DMS114 treated with DMSO at 0.1 percent for 48 hours (cell line): ENCODE data around the gene MSRB1.

Source experiments
- DNase-seq: peaks from one replicate; lab custom pipeline; 2025; ENCODE audit not compliant: unreplicated experiment; lab: John Stamatoyannopoulos, UW

Gene MSRB1

DNA sequence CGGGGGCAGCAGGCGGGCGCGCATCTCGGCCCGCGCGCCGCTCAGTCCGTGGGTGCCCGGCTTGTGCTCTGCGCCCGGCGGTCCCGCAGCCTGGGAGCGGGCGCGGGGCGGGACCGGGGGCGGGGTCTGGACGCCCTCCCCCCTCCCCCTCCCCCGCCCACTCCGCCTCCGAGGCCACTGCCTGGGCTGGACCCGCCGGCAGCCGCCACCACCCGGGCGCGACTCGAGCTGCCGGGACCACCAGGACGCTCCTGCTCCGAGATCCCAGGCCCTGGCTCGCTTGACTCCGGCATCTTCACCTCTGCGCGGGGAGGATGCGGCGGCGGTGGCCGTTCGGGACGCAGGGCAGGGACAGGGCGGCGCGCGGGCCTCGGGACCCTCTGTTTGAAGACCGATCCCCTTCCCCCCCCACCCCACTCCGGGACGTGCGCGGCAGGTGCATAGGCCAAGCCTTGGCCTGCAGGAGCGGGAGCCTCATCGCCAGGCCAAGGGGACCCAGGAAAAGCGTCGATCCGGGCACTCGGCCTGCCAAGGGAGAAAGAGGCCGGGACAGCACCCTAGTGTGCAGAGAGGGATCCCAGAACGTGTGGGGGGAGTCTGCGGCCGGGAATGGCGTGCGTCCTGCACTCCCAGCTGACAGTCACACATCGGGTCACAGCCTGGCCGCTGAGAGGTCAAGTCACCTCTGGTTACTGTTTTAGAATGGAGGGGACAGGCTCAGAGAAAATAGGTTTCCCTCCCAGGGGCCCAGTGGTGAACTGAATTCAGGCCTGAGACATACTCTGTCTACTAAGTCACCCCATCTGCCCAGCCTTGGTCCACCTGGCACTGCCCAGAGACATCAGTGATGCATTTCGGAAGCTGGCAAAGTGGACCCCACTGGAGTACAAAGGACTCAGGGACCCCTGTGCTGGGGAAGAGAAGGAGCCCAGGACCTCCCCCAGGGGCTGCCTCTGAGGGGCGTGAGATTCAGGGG is 24.4 kb downstream of the MSRB1 start, which contains the start of gene HS3ST6:
HS3ST6 (minus strand) TSS at position 65 of the 976 bp plus-strand sequence. CDS start 92 bp downstream, outside the sequence.
- no peak for DNase-seq

DNA sequence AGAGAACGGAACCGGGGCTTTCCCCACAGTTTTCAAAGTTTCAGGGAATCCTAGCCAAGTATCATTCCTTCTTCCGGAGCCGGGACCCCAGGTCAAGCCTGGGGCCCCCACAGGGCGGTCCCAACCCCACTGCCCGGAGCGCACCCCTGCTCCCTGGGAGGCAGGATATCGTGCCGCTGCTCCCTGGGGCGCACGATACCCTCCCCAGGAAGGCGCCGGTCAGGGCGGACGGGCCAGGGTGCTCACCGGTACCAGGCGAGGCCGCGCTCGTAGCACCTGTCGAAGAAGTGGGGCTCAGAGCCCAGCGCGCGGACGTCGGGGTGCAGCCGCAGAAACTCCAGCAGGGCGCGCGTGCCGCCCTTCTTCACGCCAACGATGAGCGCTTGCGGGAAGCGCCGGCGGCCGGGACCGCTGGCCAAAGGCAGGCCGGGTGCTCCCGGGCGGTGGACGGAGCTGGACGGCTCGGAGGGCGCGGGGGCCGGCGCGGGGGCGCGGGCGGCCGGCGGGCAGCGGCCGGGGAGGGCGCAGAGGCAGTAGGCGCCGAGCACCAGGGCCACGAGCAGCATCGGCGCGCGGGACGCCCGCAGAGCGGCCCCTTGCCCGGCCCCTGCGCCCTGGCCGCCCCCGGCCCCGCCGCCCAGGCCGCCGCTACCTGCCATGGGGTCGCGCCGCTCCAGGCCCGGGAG is 25.2 kb downstream of the MSRB1 start:
- no peak for DNase-seq

DNA sequence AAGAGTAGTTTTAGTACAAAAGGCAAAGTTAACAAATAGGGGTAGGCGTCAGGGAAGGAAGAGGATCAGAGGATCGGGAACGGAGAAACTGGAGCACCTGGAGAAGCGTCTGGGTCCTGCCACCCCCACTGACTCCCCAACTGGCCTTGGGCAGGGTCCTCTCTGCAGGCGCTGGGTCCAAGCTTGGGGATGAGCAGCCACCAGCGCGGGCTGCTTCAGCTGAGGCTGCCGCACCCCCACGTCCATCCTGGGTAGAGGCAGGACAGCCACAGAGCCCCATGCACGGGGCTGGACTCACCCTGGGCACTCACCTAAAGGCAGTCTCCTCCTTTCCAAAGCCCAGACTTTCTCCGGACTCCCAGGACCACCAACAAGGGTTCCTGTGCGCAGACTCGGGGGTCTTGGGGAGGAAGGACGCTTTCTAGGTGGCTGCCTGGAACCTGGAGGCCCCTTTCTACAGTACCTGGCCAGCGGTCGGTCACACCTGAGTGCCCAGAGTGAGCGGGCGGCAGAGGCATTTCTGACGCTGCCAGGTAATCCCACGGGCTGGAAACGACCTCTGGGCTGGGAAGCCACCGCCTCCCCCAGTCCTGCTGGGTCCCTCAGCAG is 25.8 kb downstream of the MSRB1 start:
- no peak for DNase-seq

DNA sequence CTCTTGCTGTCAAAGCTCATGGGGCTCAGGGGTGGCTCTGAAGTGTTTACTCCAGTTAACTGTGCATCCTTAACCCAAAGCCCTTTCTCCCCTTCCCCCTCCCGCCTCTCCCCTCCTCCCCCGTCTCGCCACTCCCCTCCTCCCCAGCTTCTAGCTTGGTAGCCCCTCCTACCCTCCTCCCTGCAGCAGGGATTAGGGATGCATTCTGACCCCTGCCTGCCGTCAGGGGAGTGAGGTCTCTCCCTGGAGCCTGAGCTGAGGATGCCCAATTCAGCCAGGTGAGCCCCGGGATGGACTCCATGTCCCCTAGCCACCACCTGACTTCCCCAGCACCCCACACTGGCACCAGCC is 26.4 kb downstream of the MSRB1 start:
- no peak for DNase-seq

DNA sequence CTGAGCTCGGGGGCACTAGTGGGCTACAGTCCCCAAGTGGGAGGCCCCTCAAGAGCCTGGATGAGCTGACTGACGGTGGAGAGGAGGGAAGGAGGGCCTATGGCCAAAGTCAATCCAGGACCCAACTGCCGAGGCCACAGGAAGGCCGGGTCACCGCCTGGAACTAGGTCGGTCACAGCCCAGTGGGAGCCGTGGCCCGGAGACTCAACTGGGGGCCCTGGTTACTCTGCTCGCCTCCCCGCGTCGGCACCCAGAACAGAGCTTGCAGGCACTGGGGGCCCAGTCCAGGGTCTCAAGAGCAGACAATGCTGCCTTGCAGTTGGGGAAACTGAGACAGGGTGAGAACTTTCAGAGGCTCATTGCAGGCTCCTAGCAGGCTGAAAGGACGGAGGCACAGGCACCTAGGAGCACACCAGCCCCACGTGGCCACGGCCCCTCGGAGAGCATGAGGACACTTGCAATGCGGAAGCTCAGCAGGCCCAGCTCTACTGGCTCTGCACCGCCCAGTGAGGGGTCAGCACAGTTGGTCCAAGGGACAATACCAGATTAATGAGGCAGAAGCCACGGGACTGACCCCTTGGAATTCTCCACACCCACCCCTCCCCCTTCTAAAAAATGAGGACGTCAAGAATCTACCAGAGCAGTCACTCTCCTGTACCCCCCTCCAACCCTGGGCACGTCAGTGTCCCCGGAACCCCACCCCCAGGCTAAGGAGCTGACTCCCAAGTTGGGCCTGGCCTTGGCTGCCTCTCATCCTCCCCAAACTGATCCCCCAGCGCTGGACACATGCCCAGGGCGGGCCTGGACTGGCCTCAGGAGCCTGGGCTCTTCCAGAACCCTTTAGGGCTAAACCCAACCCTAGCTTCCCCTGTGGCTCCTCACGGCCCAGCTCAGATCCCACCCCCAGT is 27.0 kb downstream of the MSRB1 start:
- no peak for DNase-seq

GRCh38 chr16:1914988-1915387 is 28.0 kb downstream of the MSRB1 start:
- no peak for DNase-seq

DNA sequence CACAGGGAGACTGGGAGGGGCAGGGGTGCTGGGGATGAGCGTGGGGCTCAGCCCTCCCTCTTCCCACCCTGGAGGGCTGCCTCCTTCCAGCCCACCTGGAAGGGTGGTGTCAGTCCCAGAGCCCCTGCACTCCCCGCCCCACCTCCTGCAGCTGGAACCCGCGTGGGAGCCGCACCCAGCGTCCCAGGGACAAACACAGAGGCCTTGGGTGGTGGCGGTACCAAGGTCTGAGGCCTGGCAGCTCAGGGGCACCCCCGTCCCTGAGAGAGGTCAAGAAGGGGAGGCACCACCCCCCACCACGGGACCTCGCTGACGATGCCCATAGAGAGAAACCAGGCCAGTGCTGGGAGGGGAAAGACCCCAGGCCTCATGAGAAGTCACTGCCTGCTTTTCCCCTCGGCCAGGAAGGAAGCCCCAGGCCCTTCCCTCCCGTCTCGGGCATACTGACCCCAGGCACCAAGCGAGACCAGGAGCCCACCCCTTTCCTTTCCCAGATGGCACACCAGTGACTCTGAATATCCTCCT is 28.9 kb downstream of the MSRB1 start:
- DNase-seq = no peak

GRCh38 chr16:1913327-1914083 is 29.5 kb downstream of the MSRB1 start:
- no peak for DNase-seq

DNA sequence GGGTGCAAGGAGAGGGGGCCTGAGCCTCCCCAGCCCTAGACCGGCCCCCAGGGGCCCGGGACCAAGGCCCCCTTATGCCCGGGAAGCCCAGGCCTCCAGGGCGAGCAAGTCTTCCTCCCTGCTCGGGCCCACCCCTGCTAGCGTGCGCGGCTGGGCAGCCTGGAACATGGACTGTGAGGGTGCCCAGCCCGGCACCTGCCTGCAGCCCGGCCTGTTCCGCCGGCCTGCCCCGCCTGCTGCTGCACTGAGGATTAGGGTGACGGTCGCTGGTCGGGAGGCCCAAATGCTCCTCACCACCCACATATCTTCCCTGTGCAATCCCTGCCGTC is 30.8 kb downstream of the MSRB1 start:
- no peak for DNase-seq

- DNase-seq = no peak
Observed at GRCh38 chr16:1911467-1912214, 31.4 kb downstream of the MSRB1 start.

GRCh38 chr16:1909561-1910231 is 33.3 kb downstream of the MSRB1 start:
- DNase-seq = no peak

GRCh38 chr16:1908983-1909382 is 34.0 kb downstream of the MSRB1 start:
- DNase-seq = no peak

GRCh38 chr16:1908184-1908583 is 34.8 kb downstream of the MSRB1 start:
- no peak for DNase-seq

DNA sequence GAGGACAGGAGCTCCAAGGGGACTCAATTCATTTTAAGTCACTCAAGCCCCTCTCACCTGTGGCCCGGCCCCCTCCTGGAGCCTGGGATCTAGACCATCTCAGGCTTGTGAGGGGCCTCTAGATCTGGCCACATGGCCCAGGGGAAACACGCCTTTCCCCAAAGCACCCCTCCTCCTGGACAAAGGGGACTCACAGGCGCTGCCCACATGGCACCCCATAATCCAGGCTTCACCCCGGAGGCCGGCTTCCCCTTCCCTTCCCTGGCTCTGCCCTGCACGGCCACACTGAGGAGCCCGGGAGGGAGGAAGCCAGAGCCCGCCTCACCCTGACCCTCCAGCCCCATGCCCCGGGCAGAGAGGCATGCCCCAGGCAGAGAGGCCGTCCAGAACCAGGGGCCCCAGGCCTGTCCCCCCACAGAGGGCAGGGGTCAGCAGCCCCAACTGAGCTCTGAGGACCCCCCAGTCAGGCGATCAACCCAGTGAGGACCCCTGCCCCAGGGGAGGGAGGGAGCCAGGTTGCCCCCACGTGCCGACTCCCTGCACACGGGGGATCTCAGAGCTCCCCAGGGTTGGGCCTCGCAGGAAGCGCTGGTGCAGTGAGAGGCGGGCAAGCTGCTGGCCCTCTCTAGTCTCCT is 35.7 kb downstream of the MSRB1 start:
- DNase-seq = no peak

DNA sequence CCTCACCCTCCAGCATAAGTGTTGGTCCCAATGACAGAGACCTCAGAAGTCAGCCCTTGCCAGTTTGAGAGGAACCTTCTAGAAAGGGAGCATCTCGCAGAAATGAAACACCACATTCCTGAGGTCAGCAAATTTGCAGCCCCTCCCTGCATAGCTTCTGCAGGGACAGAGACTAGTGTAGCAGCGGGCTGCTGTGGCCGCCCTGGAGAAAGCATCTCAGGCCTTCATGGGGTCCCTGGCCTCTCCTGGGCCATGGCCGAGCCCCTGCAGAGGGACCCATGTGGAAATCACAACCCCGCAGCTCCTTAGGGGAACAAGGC is 36.2 kb downstream of the MSRB1 start:
- no peak for DNase-seq

DNA sequence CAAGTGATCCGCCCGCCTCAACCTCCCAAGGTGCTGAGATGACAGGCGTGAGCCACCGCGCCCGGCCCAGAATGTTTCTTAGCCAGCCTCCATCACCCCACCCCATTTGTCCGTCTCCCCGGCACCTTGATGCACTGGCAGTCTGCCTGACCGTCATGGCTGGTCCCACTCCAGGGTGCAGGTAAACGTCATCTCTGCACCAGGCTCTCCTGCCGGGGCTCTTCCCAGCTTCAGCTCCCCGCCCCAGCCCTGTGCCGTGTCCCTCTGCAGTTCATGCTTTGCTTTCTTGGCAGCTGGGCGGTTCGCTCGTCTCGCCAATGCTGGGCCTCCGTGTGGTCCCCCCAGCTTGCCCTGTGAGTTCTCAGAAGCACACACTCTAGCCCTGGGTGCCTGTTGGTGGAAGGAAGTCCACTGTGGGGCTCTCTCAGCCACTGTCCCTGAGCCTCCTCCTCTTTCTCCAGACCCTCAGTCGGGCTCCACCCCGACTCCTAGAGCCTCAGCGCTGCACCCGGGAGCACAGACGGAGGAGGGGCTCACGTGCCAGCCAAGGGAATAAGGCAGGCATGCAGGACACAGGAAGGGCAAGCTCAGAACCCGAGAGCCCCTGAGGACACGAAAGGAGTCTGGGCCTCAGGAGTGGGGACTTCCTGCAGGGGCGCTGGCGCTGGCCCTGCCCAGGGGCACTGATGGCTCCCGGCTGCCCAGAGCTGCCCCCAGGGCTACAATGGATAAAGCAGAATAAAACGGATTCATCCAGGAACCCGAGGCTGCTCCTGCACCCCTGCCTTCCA is 36.7 kb downstream of the MSRB1 start:
- no peak for DNase-seq
